Loucy (cell line): Measurements from ENCODE around the gene ACER3.

ENCODE experiments used
- CTCF ChIP-seq: fragments of 200-600 bp; sonication (generic); conservative IDR thresholded peaks from 2 replicates; pipeline ENCODE4 v1.5.1; 2014; ENCODE audit warnings: mild to moderate bottlenecking, antibody characterized with exemption, low read length
- EZH2phosphoT487 ChIP-seq: fragments of 200-600 bp; IDR thresholded peaks from 2 replicates; pipeline ENCODE4 v1.6.1; 2018; ENCODE audit warnings: antibody characterized with exemption, mild to moderate bottlenecking, moderate library complexity, borderline replicate concordance

GRCh38 chr11:76822406-76822805 lies 38.3 kb upstream of the ACER3 start:
- no peak for TF ChIP-seq CTCF
- TF ChIP-seq EZH2phosphoT487, result no peak
